ENCODE results near the gene PTPRH.

The PTPRH gene

GRCh38 chr19:55244004-55244680, 34.8 kb upstream of the PTPRH start:
- no peak for DNase-seq (ENCODE audit: low spot score)

- DNase-seq (ENCODE audit: low spot score), result no peak
Measured at GRCh38 chr19:55242517-55242916, 33.2 kb upstream of the PTPRH start.

- no peak for DNase-seq (ENCODE audit: low spot score)
Measured at GRCh38 chr19:55241935-55242464, 32.7 kb upstream of the PTPRH start.

DNA sequence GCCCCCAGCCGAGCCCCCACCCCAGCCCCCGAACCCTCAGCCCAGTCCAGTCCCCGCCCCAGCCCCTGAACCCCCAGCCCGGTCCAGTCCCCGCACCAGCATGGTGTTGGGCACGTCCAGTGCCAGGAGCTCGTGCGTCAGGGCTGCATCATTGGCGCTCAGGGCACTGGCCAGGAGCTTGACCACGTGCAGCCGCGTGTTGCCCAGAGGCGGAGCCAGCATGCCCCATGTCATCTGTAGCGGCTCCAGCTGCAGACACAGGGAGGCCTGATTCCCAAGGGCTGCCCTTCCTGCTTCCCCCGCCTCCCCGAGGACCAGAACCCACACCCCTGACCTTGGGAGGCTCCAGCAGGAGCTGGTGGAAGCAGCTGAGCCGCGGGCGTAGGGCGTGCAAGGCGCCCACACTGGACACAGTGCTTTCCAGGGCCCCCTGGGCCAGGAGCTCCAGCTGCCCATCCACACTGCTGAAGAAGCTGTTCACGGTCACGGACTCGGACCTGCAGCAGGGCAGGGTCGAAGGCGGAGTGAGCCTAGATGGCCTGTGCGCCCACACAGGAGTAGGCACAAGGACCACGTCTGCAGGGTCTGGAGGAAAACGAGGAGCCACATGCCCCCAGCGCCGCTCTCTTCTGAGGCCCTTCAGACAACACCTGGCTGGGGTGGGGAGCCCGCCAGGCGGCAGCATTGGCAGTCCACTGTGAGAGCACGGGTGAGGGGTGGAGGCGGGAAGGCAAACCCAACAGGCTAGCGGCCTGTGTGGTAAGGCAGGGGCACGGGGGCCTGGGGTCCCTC, 32.0 kb upstream of the PTPRH start:
- no peak for DNase-seq (ENCODE audit: low spot score)

- DNase-seq (ENCODE audit: low spot score), result no peak
Measured at GRCh38 chr19:55240713-55241020, 31.4 kb upstream of the PTPRH start.

GRCh38 chr19:55239004-55239403, 29.7 kb upstream of the PTPRH start:
- DNase-seq (ENCODE audit: low spot score), result no peak

DNA sequence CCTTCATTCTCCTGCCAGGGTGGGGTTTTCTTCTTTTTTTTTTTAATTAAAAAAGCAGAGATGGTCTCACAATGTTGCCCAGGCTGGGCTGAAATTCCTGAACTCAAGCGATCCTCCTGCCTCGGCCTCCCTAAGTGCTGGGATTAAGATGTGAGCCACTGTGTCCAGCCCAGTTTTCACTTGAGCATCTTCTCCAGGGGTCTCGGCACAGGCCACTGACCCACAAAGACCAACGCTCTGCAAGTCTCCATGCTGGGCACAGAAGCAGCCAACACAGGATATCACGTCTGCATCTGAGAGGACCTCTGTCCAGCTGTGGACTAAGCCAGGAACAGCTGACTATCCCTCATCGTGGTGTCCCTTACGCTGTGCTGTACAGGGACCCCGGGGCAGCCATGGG, 28.7 kb upstream of the PTPRH start:
- DNase-seq (ENCODE audit: low spot score), result no peak

DNA sequence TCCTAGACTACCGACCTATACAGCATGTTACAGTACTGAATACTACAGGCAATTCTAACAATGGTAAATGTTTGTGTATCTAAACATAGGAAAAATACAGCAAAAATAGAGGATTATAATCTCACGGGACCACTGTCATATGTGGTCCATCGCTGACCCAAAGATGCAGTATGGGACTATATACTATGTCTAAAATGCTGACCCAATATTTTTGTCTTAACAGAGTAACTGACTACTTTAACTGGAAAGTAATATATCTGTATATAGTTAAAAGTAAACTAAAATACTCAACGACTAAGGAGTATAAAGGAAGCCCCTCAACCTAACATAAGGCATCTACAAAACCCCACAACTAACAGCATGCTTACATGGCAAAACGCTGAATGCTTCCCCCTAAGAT, 23.7 kb upstream of the PTPRH start:
- no peak for DNase-seq (ENCODE audit: low spot score)

DNA sequence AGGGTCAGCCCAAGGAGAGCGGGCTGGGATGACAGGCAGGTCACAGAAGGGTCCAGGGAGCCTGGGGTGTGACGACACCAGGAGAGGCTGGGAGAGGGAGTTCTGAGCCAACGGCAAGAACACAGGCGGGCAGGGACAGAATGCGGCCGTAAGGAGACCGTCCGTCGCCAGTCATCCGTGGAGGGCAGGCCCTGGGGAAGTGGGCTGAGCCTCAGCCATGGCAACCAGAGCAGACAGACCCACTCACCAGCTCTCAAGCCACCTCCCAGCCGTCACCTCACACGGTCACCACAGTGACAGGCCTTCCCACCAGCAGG, 22.9 kb upstream of the PTPRH start:
- no peak for DNase-seq (ENCODE audit: low spot score)

- DNase-seq (ENCODE audit: low spot score), result no peak
Measured at GRCh38 chr19:55231391-55232285, 22.3 kb upstream of the PTPRH start.

DNA sequence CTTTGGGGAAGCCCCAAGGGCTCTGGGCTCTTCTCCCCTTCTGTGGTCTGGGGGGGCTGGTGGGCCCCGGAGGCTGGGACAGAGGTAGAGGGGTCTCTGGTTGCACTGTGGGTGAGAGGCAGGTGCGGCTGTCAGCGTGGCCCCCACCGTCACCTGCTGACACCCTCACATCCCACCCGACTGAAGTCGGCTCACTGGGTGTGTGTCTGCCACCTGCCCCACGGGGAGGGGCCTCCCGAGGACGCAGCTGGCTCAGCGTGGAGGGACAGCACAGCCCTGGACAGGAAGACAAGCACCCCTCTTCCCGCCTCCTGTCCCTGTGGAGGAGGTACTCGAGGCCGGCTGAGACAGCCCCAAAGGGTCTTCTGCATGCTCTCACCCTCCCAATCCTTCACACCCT, 21.5 kb upstream of the PTPRH start:
- DNase-seq (ENCODE audit: low spot score), result no peak

GRCh38 chr19:55230329-55230728, 21.0 kb upstream of the PTPRH start:
- DNase-seq (ENCODE audit: low spot score), result no peak

- no peak for DNase-seq (ENCODE audit: low spot score)
Measured at GRCh38 chr19:55229789-55230182, 20.5 kb upstream of the PTPRH start.

DNA sequence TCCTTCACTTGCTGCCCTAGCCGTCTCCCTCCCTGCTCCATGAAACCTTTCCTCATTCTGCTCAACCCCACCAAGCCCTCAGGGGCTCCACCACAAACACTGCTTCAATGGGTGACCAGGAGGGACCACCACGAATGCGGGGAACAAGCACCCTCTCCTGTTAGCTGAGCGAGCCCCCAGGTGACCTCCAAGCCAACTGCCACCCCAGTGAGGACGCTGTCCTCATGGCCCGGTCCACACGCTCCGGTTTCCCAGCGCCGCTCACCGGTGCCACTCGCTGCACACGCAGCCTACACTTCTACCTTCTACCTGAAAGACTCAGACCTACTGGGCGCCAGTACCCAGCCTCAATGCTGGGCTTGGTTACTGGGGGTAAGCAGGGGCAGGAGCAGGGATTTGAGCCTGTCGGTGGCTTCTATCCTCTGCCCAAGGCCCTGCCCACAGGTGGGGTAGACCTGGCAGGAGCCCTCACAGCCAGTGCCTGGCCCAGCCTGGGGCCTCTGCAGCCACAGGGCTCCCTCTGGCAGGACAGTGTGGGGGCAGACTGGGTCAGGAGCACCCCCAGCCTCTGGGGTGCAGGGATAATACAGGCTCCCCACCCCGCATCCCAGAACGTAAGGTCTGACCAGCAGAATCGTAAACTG, 20.0 kb upstream of the PTPRH start:
- no peak for DNase-seq (ENCODE audit: low spot score)

DNA sequence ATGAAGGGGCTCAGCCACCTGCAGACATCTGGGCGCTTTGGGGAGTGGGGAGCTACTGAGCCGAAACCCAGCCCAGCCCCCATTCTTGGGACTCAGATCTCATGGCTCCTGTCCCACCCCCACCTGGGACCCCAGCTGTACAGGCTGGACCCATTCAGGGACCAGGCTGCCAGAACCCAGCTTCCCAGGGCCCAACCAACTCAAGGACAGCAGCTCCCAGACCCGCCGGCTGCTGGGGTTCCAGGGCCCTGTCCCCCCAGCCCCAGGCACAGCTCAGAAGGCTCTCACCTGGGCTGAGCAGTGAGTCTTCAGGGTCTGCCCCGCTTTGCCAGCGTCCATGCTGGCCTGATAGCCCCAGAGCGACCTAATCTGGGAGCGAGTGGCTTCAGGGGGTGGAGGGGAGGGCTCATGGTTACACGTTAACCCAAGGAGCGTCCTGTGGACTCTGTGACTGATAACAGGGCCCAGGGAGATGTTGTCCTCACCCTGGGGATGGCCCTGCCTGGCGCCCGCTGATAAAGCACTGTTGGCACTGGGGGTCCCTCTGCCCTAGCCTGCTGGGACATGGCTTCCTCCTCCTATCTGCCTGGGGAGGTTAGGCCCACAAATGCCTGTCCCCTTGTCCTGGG, 19.2 kb upstream of the PTPRH start, which contains the start of gene TMEM86B:
TMEM86B (minus strand) TSS at position 361 of the 629 bp plus-strand sequence; CDS start at position 339, 22 bp downstream.
- DNase-seq (ENCODE audit: low spot score), result no peak

DNA sequence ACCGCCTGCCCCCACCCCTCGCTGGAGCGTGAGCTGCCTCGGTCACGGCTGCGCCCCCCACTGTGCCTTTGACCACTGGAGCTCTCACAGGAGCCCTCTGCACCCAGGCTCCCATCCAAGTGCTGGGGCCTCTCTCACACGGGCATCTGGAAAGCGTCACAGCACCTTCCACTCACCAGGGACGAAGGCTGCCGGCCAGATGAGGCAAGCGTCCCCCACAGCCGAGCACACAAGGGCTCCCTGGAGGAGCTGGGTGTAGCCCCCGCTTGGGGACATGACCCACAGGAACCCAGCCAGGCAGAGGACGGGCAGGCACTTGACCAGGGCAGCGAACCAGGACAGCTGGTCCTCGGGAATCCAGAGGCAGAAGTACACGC, 18.7 kb upstream of the PTPRH start:
- no peak for DNase-seq (ENCODE audit: low spot score)

GRCh38 chr19:55227241-55228014, 18.1 kb upstream of the PTPRH start:
- no peak for DNase-seq (ENCODE audit: low spot score)

GRCh38 chr19:55226788-55227187, 17.5 kb upstream of the PTPRH start:
- no peak for DNase-seq (ENCODE audit: low spot score)

DNA sequence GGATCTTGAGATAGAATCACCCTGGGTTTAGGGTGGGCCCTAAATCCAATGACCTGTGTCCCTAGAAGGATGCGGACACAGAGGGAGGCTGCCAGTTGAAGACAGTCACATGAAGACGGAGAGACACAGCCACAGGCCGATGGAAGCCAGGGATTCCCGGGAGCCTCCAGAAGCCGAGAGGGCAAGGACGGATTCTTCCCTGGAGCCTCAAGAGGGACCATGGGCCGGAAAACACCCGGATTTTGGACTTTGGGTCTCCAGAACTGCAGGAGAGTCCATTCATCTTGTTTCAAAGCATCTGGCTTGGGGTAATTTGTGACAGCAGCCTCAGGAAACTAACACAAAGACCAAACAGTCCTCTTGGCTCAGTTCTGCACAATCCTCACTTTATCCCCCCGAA, 17.0 kb upstream of the PTPRH start:
- DNase-seq (ENCODE audit: low spot score), result no peak

DNA sequence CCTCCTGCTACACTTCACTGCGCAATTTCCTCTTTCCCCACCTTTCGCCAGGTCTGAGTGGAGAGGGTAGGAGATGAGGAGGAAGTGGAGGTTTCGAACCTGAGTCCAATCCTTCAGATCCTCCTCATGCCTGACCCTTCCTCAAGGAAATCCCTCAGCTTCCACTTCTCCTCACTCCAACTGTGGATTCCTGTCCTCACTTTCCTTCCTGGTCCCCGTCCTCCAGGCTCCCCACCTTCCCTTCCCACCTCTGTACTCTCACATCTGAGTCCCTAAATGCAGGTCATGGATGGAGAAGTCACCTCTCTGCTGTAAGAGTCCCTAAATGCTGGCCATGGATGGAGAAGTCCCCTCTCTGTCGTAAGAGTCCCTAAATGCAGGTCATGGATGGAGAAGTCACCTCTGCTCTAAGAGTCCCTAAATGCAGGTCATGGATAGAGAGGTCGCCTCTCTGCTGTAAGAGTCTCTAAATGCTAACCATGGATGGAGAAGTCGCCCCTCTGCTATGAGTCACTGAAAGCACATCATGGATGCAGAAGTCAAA, 16.2 kb upstream of the PTPRH start:
- no peak for DNase-seq (ENCODE audit: low spot score)
